Measurements from ENCODE around the gene CACNB2. TPM values are rescaled to one million over a fixed set of nuclear protein-coding genes. Genes with fewer than 3 reads are reported as not detected.

Gene CACNB2
- total and polyA plus RNA-seq, 4 experiments from 2014 or later = 0.36 to 0.81 TPM; not detected in 2

GRCh38 chr10:18504161-18504560 is 363.9 kb downstream of the CACNB2 start:
- Mint-ChIP-seq H3K36me3 (no peaks in the 10 kb centered on the region), H3K9me3 (peaks cover 0 to 3% (median 0%) of the 10 kb centered on the region in 8 donors), H3K27me3 (peaks cover 6 to 13% of the 10 kb centered on the region in 2 donors), H3K27ac (no peak overlapping the region), H3K4me1 (peaks cover 0 to 6% (median 0%) of the 10 kb centered on the region in 4 donors), H3K4me3 (no peak overlapping the region)
- H3K27ac ChIP-seq (ENCODE audit: low read depth, low read length) = no peak overlapping the region
- H3K36me3 ChIP-seq (ENCODE audit: insufficient read depth, low read length) = no peaks in the 10 kb centered on the region
- no peaks in the 10 kb centered on the region for H3K27me3 ChIP-seq (ENCODE audit: insufficient read depth, low read length)
- DNase-seq = no peak
- ChIA-PET CTCF (ENCODE audit: partially characterized antibody) (no interaction called here), POLR2A (ENCODE audit: partially characterized antibody) (no interaction called here)
- intact Hi-C loops (cut with micrococcal nuclease) = no loop called here
- H3K9me3 ChIP-seq (ENCODE audit: control insufficient read depth in 1 of 2, low read length in 2 of 2) = no peaks in the 10 kb centered on the region
- H3K4me3 ChIP-seq (ENCODE audit: low read length in 2 of 2) = no peak overlapping the region
- no peaks in the 10 kb centered on the region for H3K4me1 ChIP-seq (ENCODE audit: insufficient read depth, low read length)

- no peak overlapping the region for H3K4me3 ChIP-seq (ENCODE audit: low read length in 2 of 2)
- H3K9me3 ChIP-seq (ENCODE audit: control insufficient read depth in 1 of 2, low read length in 2 of 2) = no peaks in the 10 kb centered on the region
- Mint-ChIP-seq H3K36me3 (no peaks in the 10 kb centered on the region), H3K9me3 (peaks cover 0 to 3% (median 0%) of the 10 kb centered on the region in 8 donors), H3K27me3 (peaks cover 6 to 8% of the 10 kb centered on the region in 2 donors), H3K4me3 (no peak overlapping the region), H3K27ac (no peak overlapping the region), H3K4me1 (peaks cover 0 to 6% (median 0%) of the 10 kb centered on the region in 4 donors)
- DNase-seq = no peak
- H3K27me3 ChIP-seq (ENCODE audit: insufficient read depth, low read length) = no peaks in the 10 kb centered on the region
- POLR2A ChIA-PET (ENCODE audit: partially characterized antibody) = no interaction called here
- CTCF ChIA-PET (ENCODE audit: partially characterized antibody) = no interaction called here
- H3K4me1 ChIP-seq (ENCODE audit: insufficient read depth, low read length) = no peaks in the 10 kb centered on the region
- intact Hi-C loops (cut with micrococcal nuclease) = no loop called here
- no peaks in the 10 kb centered on the region for H3K36me3 ChIP-seq (ENCODE audit: insufficient read depth, low read length)
- no peak overlapping the region for H3K27ac ChIP-seq (ENCODE audit: low read depth, low read length)
These were observed 365.4 kb downstream of the CACNB2 start for GRCh38 chr10:18505456-18506118.

GRCh38 chr10:18508587-18508986 is 368.4 kb downstream of the CACNB2 start:
- H3K27me3 ChIP-seq (ENCODE audit: insufficient read depth, low read length) = no peaks in the 10 kb centered on the region
- no peak overlapping the region for H3K27ac ChIP-seq (ENCODE audit: low read depth, low read length)
- H3K9me3 ChIP-seq (ENCODE audit: control insufficient read depth in 1 of 2, low read length in 2 of 2) = no peaks in the 10 kb centered on the region
- H3K4me3 ChIP-seq (ENCODE audit: low read length in 2 of 2) = no peak overlapping the region
- ChIA-PET POLR2A (ENCODE audit: partially characterized antibody) (no interaction called here), CTCF (ENCODE audit: partially characterized antibody) (no interaction called here)
- H3K27me3 Mint-ChIP-seq = peaks cover 3 to 6% of the 10 kb centered on the region in 2 donors
- H3K36me3 Mint-ChIP-seq = peaks cover 9 to 12% of the 10 kb centered on the region in 2 donors
- H3K27ac Mint-ChIP-seq = no peak overlapping the region
- peaks cover 0 to 24% (median 12%) of the 10 kb centered on the region in 8 donors for H3K9me3 Mint-ChIP-seq
- H3K4me1 Mint-ChIP-seq = no peaks in the 10 kb centered on the region
- H3K4me3 Mint-ChIP-seq = no peak overlapping the region
- intact Hi-C loops (cut with micrococcal nuclease) = no loop called here
- DNase-seq = no peak
- no peaks in the 10 kb centered on the region for H3K36me3 ChIP-seq (ENCODE audit: insufficient read depth, low read length)
- H3K4me1 ChIP-seq (ENCODE audit: insufficient read depth, low read length) = no peaks in the 10 kb centered on the region

DNA sequence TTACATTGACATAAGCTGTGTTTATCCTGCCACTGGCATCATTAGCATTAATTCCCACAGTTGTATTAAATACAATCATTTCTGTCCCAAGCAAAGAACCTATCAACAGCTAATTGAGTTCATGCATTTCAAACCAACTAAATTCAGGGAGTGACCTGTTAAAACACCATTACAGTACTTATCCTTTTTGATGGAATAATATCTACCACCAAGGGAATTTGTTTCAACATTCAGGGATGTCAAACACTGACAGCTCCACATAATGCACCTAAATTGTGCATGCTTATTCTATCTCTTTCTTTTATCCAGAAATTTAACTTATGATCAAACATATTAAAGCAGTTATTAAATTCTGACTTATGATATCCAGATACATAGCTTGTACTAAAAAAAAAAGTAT is 374.3 kb downstream of the CACNB2 start:
- H3K4me1 Mint-ChIP-seq = peaks cover 0 to 3% (median 0%) of the 10 kb centered on the region in 4 donors
- ChIA-PET CTCF (ENCODE audit: partially characterized antibody) (no interaction called here), POLR2A (ENCODE audit: partially characterized antibody) (no interaction called here)
- H3K36me3 Mint-ChIP-seq = peaks cover 13 to 18% of the 10 kb centered on the region in 2 donors
- no peak for DNase-seq
- Histone ChIP-seq H3K27me3 (ENCODE audit: insufficient read depth, low read length) (no peaks in the 10 kb centered on the region), H3K36me3 (ENCODE audit: insufficient read depth, low read length) (no peaks in the 10 kb centered on the region), H3K27ac (ENCODE audit: low read depth, low read length) (no peak overlapping the region), H3K9me3 (ENCODE audit: control insufficient read depth in 1 of 2, low read length in 2 of 2) (no peaks in the 10 kb centered on the region), H3K4me1 (ENCODE audit: insufficient read depth, low read length) (no peaks in the 10 kb centered on the region), H3K4me3 (ENCODE audit: low read length in 2 of 2) (no peak overlapping the region)
- H3K27me3 Mint-ChIP-seq = no peaks in the 10 kb centered on the region
- intact Hi-C loops (cut with micrococcal nuclease) = no loop called here
- H3K27ac Mint-ChIP-seq = no peak overlapping the region
- no peak overlapping the region for H3K4me3 Mint-ChIP-seq
- H3K9me3 Mint-ChIP-seq = peaks cover 0 to 29% (median 16%) of the 10 kb centered on the region in 8 donors

DNA sequence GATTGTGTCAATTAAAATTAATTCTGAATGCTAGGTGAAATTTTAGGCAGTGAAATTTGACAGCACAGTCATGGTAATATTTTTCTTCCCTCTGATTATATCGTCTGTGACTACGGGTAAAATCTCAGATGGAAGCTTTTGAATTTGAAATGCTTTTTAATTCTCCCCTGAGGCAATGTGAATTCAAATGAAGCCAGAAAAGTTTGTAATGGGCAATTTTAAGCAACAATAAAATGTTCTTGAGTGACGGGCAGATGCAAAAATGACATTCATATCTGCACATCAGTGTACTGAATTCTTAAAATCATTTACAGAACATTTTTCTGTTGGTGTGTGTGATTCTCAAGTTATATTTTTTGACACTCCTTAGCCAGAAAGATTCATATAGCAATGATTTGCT is 376.6 kb downstream of the CACNB2 start:
- H3K4me3 Mint-ChIP-seq = no peak overlapping the region
- ChIA-PET CTCF (ENCODE audit: partially characterized antibody) (no interaction called here), POLR2A (ENCODE audit: partially characterized antibody) (no interaction called here)
- Histone ChIP-seq H3K4me3 (ENCODE audit: low read length in 2 of 2) (no peak overlapping the region), H3K36me3 (ENCODE audit: insufficient read depth, low read length) (no peaks in the 10 kb centered on the region), H3K27me3 (ENCODE audit: insufficient read depth, low read length) (no peaks in the 10 kb centered on the region), H3K4me1 (ENCODE audit: insufficient read depth, low read length) (no peaks in the 10 kb centered on the region), H3K27ac (ENCODE audit: low read depth, low read length) (no peak overlapping the region), H3K9me3 (ENCODE audit: control insufficient read depth in 1 of 2, low read length in 2 of 2) (no peaks in the 10 kb centered on the region)
- peaks cover 2 to 18% (median 15%) of the 10 kb centered on the region in 8 donors for H3K9me3 Mint-ChIP-seq
- H3K36me3 Mint-ChIP-seq = peaks cover 13 to 27% of the 10 kb centered on the region in 2 donors
- H3K4me1 Mint-ChIP-seq = peaks cover 0 to 3% (median 0%) of the 10 kb centered on the region in 4 donors
- DNase-seq = no peak
- intact Hi-C loops (cut with micrococcal nuclease) = no loop called here
- peaks cover 0 to 1% of the 10 kb centered on the region in 2 donors for H3K27me3 Mint-ChIP-seq
- H3K27ac Mint-ChIP-seq = no peak overlapping the region

DNA sequence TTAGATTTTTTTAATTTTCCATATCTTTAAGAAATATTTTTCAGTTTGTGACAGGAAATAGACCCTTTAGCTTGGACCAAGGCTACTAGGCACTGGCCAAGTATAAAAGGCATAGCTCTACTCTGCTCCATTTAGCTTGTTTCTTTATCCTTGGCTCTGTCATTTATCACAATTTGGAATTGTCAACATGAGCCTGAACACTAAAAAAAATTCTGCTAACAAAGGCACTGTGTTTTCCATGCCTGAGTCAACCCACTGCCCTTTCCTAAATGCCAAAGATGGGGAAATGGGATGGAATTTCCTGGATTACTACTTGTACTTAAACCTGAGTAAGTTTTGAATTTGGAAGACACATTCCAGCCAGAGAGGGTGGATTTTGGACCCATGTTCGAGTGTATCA is 382.8 kb downstream of the CACNB2 start:
- Histone ChIP-seq H3K27ac (ENCODE audit: low read depth, low read length) (no peak overlapping the region), H3K36me3 (ENCODE audit: insufficient read depth, low read length) (no peaks in the 10 kb centered on the region), H3K4me1 (ENCODE audit: insufficient read depth, low read length) (no peaks in the 10 kb centered on the region), H3K27me3 (ENCODE audit: insufficient read depth, low read length) (no peaks in the 10 kb centered on the region), H3K4me3 (ENCODE audit: low read length in 2 of 2) (no peak overlapping the region), H3K9me3 (ENCODE audit: control insufficient read depth in 1 of 2, low read length in 2 of 2) (no peaks in the 10 kb centered on the region)
- CTCF ChIA-PET (ENCODE audit: partially characterized antibody) = interaction anchor here (0.7 kb wide), 1 partner anchor 328 kb away, joined by 4 read pairs; no protein-coding TSS in a partner anchor
- Mint-ChIP-seq H3K27me3 (peaks cover 0 to 1% of the 10 kb centered on the region in 2 donors), H3K9me3 (peaks cover 0 to 4% (median under 1%) of the 10 kb centered on the region in 8 donors), H3K4me3 (no peak overlapping the region), H3K4me1 (no peaks in the 10 kb centered on the region), H3K27ac (no peak overlapping the region), H3K36me3 (peaks cover 3 to 20% of the 10 kb centered on the region in 2 donors)
- POLR2A ChIA-PET (ENCODE audit: partially characterized antibody) = no interaction called here
- intact Hi-C loops (cut with micrococcal nuclease) = no loop called here
- DNase-seq = no peak

- Histone ChIP-seq H3K4me3 (ENCODE audit: low read length in 2 of 2) (no peak overlapping the region), H3K4me1 (ENCODE audit: insufficient read depth, low read length) (no peaks in the 10 kb centered on the region), H3K36me3 (ENCODE audit: insufficient read depth, low read length) (no peaks in the 10 kb centered on the region), H3K9me3 (ENCODE audit: control insufficient read depth in 1 of 2, low read length in 2 of 2) (no peaks in the 10 kb centered on the region), H3K27ac (ENCODE audit: low read depth, low read length) (no peak overlapping the region), H3K27me3 (ENCODE audit: insufficient read depth, low read length) (no peaks in the 10 kb centered on the region)
- H3K4me3 Mint-ChIP-seq = no peak overlapping the region
- H3K27ac Mint-ChIP-seq = no peak overlapping the region
- H3K4me1 Mint-ChIP-seq = no peaks in the 10 kb centered on the region
- peaks cover 0 to 1% of the 10 kb centered on the region in 2 donors for H3K27me3 Mint-ChIP-seq
- ChIA-PET POLR2A (ENCODE audit: partially characterized antibody) (no interaction called here), CTCF (ENCODE audit: partially characterized antibody) (no interaction called here)
- DNase-seq = no peak
- intact Hi-C loops (cut with micrococcal nuclease) = no loop called here
- H3K9me3 Mint-ChIP-seq = peaks cover 0 to 4% (median under 1%) of the 10 kb centered on the region in 8 donors
- peaks cover 3 to 20% of the 10 kb centered on the region in 2 donors for H3K36me3 Mint-ChIP-seq
These were observed 383.6 kb downstream of the CACNB2 start for GRCh38 chr10:18523858-18524257.
